Measurements from ENCODE around the gene FAM50A. TPM values are rescaled to one million over a fixed set of nuclear protein-coding genes. Genes with fewer than 3 reads are reported as not detected.
"Not testable (repeated sequence)": the region's sequence is repeated elsewhere in the genome, so short reads cannot be mapped to it uniquely, and the experiment has no call there.

FAM50A gene
- 10 to 100 TPM; 15.9 to 27.3 (median 19.6) TPM for total RNA-seq

GRCh38 chrX:154443992-154444754 is at the start of gene FAM50A:
FAM50A (plus strand) TSS chrX:154444141; CDS start chrX:154444236, 95 bp downstream.
- H3K4me1 ChIP-seq = peaks cover 0 to 36% (median 12%) of the 10 kb centered on the region in 3 donors
- H3K36me3 ChIP-seq = peaks cover 0 to 63% (median 5%) of the 10 kb centered on the region in 3 donors
- peak within 1 kb of the TSS; percentile 45 to 75 (median 55) for H3K4me3 ChIP-seq
- DNase-seq = no peak
- no peaks in the 10 kb centered on the region for H3K27me3 ChIP-seq
- no peaks in the 10 kb centered on the region for H3K9me3 ChIP-seq
- intact Hi-C loops (cut with DNase I) = no loop called here
- 0% methylated on average over 2 of the region's 94 CpGs; no CpG with 5 or more reads in 1 of the 2 donors for WGBS, 2 donors
- TF ChIP-seq POLR2A (IDR thresholded peaks at IDR 0.05) (peak in 1 of 4 donors; percentile 26), CTCF (IDR thresholded peaks at IDR 0.05) (peak in 2 of 6 experiments; percentile 9 to 26)
- H3K27ac ChIP-seq = peak within 1 kb of the TSS; percentile 76 to 87 (median 87)

GRCh38 chrX:154396363-154396762 is 47.6 kb upstream of the FAM50A start:
- H3K4me3 ChIP-seq = peak overlapping the region in 1 of 4 donors; percentile 72
- H3K27ac ChIP-seq = peak overlapping the region in 1 of 4 donors; percentile 99
- intact Hi-C loops (cut with DNase I); H3K27me3 ChIP-seq; H3K9me3 ChIP-seq; DNase-seq: not testable (repeated sequence)
- H3K4me1 ChIP-seq = peaks cover 5 to 38% (median 9%) of the 10 kb centered on the region in 3 donors
- H3K36me3 ChIP-seq = peaks cover 10 to 24% (median 14%) of the 10 kb centered on the region in 3 donors
- 83 to 94% methylated on average over 8 to 17 of the region's 17 CpGs for WGBS, 2 donors

- DNase-seq = no peak
- H3K9me3 ChIP-seq = no peaks in the 10 kb centered on the region
- H3K4me3 ChIP-seq = peak overlapping the region; percentile 67 to 76 (median 72)
- 21 to 70% methylated on average over 2 to 4 of the region's 53 CpGs for WGBS, 2 donors
- H3K27me3 ChIP-seq = no peaks in the 10 kb centered on the region
- intact Hi-C loops (cut with DNase I) = no loop called here
- peaks cover 10 to 25% (median 14%) of the 10 kb centered on the region in 3 donors for H3K36me3 ChIP-seq
- H3K4me1 ChIP-seq = peaks cover 7 to 47% (median 9%) of the 10 kb centered on the region in 3 donors
- peak overlapping the region; percentile 95 to 99 (median 97) for H3K27ac ChIP-seq
- TF ChIP-seq POLR2A (IDR thresholded peaks at IDR 0.05) (no peak), CTCF (IDR thresholded peaks at IDR 0.05) (no peak)
Observed at GRCh38 chrX:154396973-154397887, 46.7 kb upstream of the FAM50A start.

- intact Hi-C loops (cut with DNase I) = no loop called here
- Histone ChIP-seq H3K4me1 (peaks cover 10 to 55% (median 15%) of the 10 kb centered on the region in 3 donors), H3K4me3 (peak within 1 kb of the TSS; percentile 67 to 76 (median 72)), H3K27ac (peak within 1 kb of the TSS; percentile 95 to 99 (median 97)), H3K9me3 (no peaks in the 10 kb centered on the region), H3K36me3 (peaks cover 10 to 25% (median 14%) of the 10 kb centered on the region in 3 donors), H3K27me3 (no peaks in the 10 kb centered on the region)
- TF ChIP-seq CTCF (IDR thresholded peaks at IDR 0.05) (no peak), POLR2A (IDR thresholded peaks at IDR 0.05) (peak in 3 of 4 donors; percentile 83 to 95 (median 88))
- 51% methylated on average over 25 of the region's 69 CpGs; no CpG with 5 or more reads in 1 of the 2 donors for WGBS, 2 donors
- DNase-seq = peak; percentile 60
Observed at GRCh38 chrX:154397888-154398667, 45.9 kb upstream of the FAM50A start, which contains the start of gene RPL10. RPL10 (plus strand) TSS chrX:154398377; CDS start chrX:154398520, 143 bp downstream.

All from esophagus squamous epithelium (tissue), 5 donors.